SK-N-SH (cell line): ENCODE data around the gene TMEM151A.

ENCODE experiments used
- CTCF ChIP-seq: fragments of 200-600 bp; sonication (generic); IDR thresholded peaks from 2 replicates; pipeline ENCODE4 v1.6.1; 2017; ENCODE audit warnings: antibody characterized with exemption, mild to moderate bottlenecking, moderate library complexity
- EP300 ChIP-seq, 2 experiments: IDR thresholded peaks; 2 replicates each; pipeline versions ENCODE4 v1.4.0 to v1.6.1; 2012; ENCODE audit warnings: borderline replicate concordance in 1 of 2, low read depth in 1 of 2, low read length in 1 of 2
- GABPA ChIP-seq: IDR thresholded peaks from 2 replicates; pipeline ENCODE4 v1.4.0; 2012; ENCODE audit warnings: low read depth, mild to moderate bottlenecking
- IRF3 ChIP-seq: fragments of 150-350 bp; IDR thresholded peaks from 2 replicates; pipeline ENCODE4 v1.6.1; 2016; ENCODE audit warnings: mild to moderate bottlenecking, low read depth, low read length
- JUND ChIP-seq: IDR thresholded peaks from 2 replicates; pipeline ENCODE4 v1.4.0; 2012
- POLR2AphosphoS5 ChIP-seq: IDR thresholded peaks from 2 replicates; pipeline ENCODE4 v1.6.1; 2012; ENCODE audit warnings: low read depth, low read length
- REST ChIP-seq: IDR thresholded peaks from 2 replicates; pipeline ENCODE4 v1.6.1; 2012; ENCODE audit warnings: mild to moderate bottlenecking, low read depth, low read length, moderate library complexity
- RXRA ChIP-seq: IDR thresholded peaks from 2 replicates; pipeline ENCODE4 v1.4.0; 2012; ENCODE audit warnings: low read depth, mild to moderate bottlenecking, borderline replicate concordance
- TAF1 ChIP-seq: IDR thresholded peaks from 2 replicates; pipeline ENCODE4 v1.6.1; 2012; ENCODE audit warnings: low read depth, mild to moderate bottlenecking, low read length, moderate library complexity, borderline replicate concordance
- USF2 ChIP-seq: fragments of 150-350 bp; IDR thresholded peaks from 2 replicates; pipeline ENCODE4 v1.6.1; 2017; ENCODE audit warnings: antibody characterized with exemption, low read length, low read depth, borderline replicate concordance

- no peak for TF ChIP-seq JUND
- TF ChIP-seq CTCF: no peak
- TF ChIP-seq IRF3: no peak
- TF ChIP-seq POLR2AphosphoS5: no peak
- TF ChIP-seq REST: no peak
- TF ChIP-seq GABPA: no peak
- TF ChIP-seq USF2: no peak
- no peak for TF ChIP-seq EP300 (IDR thresholded peaks at IDR 0.05; ENCODE audit: borderline replicate concordance in 1 of 2, low read depth in 1 of 2, low read length in 1 of 2)
- no peak for TF ChIP-seq RXRA
- TF ChIP-seq TAF1: no peak
These were observed 39.9 kb upstream of the TMEM151A start for GRCh38 chr11:66251809-66252208.
